ENCODE results near the gene ZMAT3. TPM values are rescaled to one million over a fixed set of nuclear protein-coding genes. Genes with fewer than 3 reads are reported as not detected.

The ZMAT3 gene
- total RNA-seq, 4 donors from 2014 or later: 7.7 to 9.1 (median 8.2) TPM

- no peak for TF ChIP-seq CTCF (IDR thresholded peaks at IDR 0.05)
- DNase-seq (ENCODE audit: low spot score) (no peak), ATAC-seq (ENCODE audit: low FRiP score) (no peak)
Observed at GRCh38 chr3:178986456-178986855, 85.2 kb downstream of the ZMAT3 start.

GRCh38 chr3:178982137-178982536, 89.5 kb downstream of the ZMAT3 start:
- DNase-seq (ENCODE audit: low spot score) (no peak), ATAC-seq (ENCODE audit: low FRiP score) (no peak)
- no peak for TF ChIP-seq CTCF (IDR thresholded peaks at IDR 0.05)

- DNase-seq (ENCODE audit: low spot score) (no peak), ATAC-seq (ENCODE audit: low FRiP score) (no peak)
- TF ChIP-seq CTCF (IDR thresholded peaks at IDR 0.05): no peak
Observed at GRCh38 chr3:178975320-178975719, 96.3 kb downstream of the ZMAT3 start.

GRCh38 chr3:178971614-178972013, 100.0 kb downstream of the ZMAT3 start:
- ATAC-seq (ENCODE audit: low FRiP score) (no peak), DNase-seq (ENCODE audit: low spot score) (no peak)
- no peak for TF ChIP-seq CTCF (IDR thresholded peaks at IDR 0.05)

GRCh38 chr3:178969004-178969700, 102.5 kb downstream of the ZMAT3 start:
- no peak for ATAC-seq (ENCODE audit: low FRiP score)
- TF ChIP-seq CTCF (IDR thresholded peaks at IDR 0.05): no peak
- no peak for DNase-seq (ENCODE audit: low spot score)

Small RNA genes within 50 kb of the gene (small RNA-seq; reads per million reads assigned to genes)
- not detected for gene RF00019

Other genes starting within 250 kb of the ZMAT3 start
- 10 to 100 TPM; 28.8 to 75.6 (median 48.0) TPM for gene PIK3CA, start 76.5 kb upstream of the ZMAT3 start, total RNA-seq
- gene KCNMB3, start 179.3 kb upstream of the ZMAT3 start, total RNA-seq: 1 to 10 TPM; 1.6 to 6.3 (median 3.5) TPM

Measured in omental fat pad (tissue), 4 donors.